Measurements from ENCODE around the gene MNT.

- no peak for TF ChIP-seq POLR2A (IDR thresholded peaks at IDR 0.05)
- no peak for TF ChIP-seq POLR2AphosphoS5 (IDR thresholded peaks at IDR 0.05)
- no peak for TF ChIP-seq CTCF (IDR thresholded peaks at IDR 0.05 in 8 of 11, conservative IDR thresholded peaks at IDR 0.05 in 3 of 11)
Observed at GRCh38 chr17:2442166-2442565, 41.3 kb upstream of the MNT start.

Data from spleen (tissue), 7 donors.